K562 treated with DMSO at 1 percent for 24 hours (cell line): ENCODE measurements around the gene MCFD2. TPM values are rescaled to one million over a fixed set of nuclear protein-coding genes. Genes with fewer than 3 reads are reported as not detected.

Source experiments
- total RNA-seq: library from RNA; unstranded; fragments of 300-600 nt; gene quantifications from 2 replicates; pipeline ENCODE4 v1.2.3, GENCODE V29; 2022; ENCODE audit warnings: low read depth; ENCODE audit not compliant: insufficient read depth

The MCFD2 gene
- total RNA-seq = 98.9 and 107 TPM in 2 replicates

GRCh38 chr2:46915281-46915810 lies at the start of gene MCFD2:
MCFD2 (minus strand) TSS chr2:46915806; CDS start chr2:46909171, 6,635 bp downstream.

Other genes starting within 250 kb of the MCFD2 start
- 4.4 and 4.5 TPM in 2 replicates for gene SOCS5, start 216.5 kb downstream of the MCFD2 start, total RNA-seq
- 24.7 and 24.8 TPM in 2 replicates for gene TTC7A, start 25.4 kb upstream of the MCFD2 start, total RNA-seq
- gene STPG4, start 239.5 kb upstream of the MCFD2 start, total RNA-seq = not detected in 2 replicates